ENCODE results near the gene GPSM3. TPM values are rescaled to one million over a fixed set of nuclear protein-coding genes. Genes with fewer than 3 reads are reported as not detected.

GPSM3 gene
- total and polyA plus RNA-seq, 2 of the 13 experiments (the other 11 are each of a cell fraction or from before 2014, with no cell fraction given), result 0.18 to 6.2 TPM

DNA sequence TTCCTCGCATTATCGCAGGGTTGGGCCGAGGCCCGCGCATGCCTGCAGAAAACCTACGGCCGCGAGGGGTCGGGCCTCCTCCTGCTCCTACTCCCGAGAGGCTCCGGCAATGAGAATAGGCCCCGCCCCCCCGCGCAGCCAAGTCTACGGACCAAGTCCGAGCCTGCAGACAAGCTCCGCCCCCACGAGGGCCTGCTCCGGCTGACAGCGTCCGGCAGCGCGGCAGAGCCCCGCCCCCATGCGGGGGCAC, 3.1 kb upstream of the GPSM3 start:
- no peaks in the 10 kb centered on the region for H3K36me3 ChIP-seq (replicated peaks in 1 of 2; ENCODE audit: control insufficient read depth in 1 of 2, insufficient read depth in 2 of 2, low read length in 2 of 2)
- POLR2A ChIA-PET, result interaction anchor here (0.6 to 3.0 kb wide), 23 partner anchors 9 to 1259 kb away, joined by 3 to 82 read pairs (median 4); partner anchors contain the start of genes AGPAT1, ATF6B, DXO and FKBPL
- peak overlapping the region; percentile 99 for H3K9ac ChIP-seq (ENCODE audit: insufficient read depth, low read depth, low read length)
- no TSS peak for BruUV-seq (replicated peaks)
- WGBS (ENCODE audit: low lambda C conversion rate), result 0% methylated on average over 8 of the region's 25 CpGs
- peak overlapping the region; percentile 99 for H3K4me2 ChIP-seq (ENCODE audit: low read depth, low read length)
- ATAC-seq (no peak), DNase-seq (ENCODE audit: low spot score) (peak; percentile 99), FAIRE-seq (no peak)
- peak overlapping the region; percentile 98 for H3K27ac ChIP-seq (ENCODE audit: extremely low read length, insufficient read depth, low read length)
- in situ Hi-C loops (cut with HindIII; ENCODE audit: extremely low pct_ligation_motif_present, low pct_unique_long_range_greater_than_20kb), result no loop called here
- H4K20me1 ChIP-seq (ENCODE audit: insufficient read depth, low read length), result no peaks in the 10 kb centered on the region
- CTCF ChIA-PET (ENCODE audit: low intra/inter-chr PET ratio, low total read pairs), result interaction anchor here (1.0 to 1.7 kb wide), 2 partner anchors 41 to 77 kb away, joined by 4 to 11 read pairs; partner anchors contain the start of gene PPT2
- H2AFZ ChIP-seq (ENCODE audit: low read length), result no peak overlapping the region
- peak overlapping the region in 2 of 3 experiments; percentile 94 to 96; a peak in 4 of 6 replicates for H3K4me3 ChIP-seq (replicated peaks in 1 of 3; ENCODE audit: insufficient read depth in 1 of 3, low read depth in 2 of 3, low read length in 3 of 3)
- peaks cover 5% of the 10 kb centered on the region for H3K79me2 ChIP-seq (ENCODE audit: insufficient read depth, low read length)
- H3K9me3 ChIP-seq (ENCODE audit: low read length), result no peaks in the 10 kb centered on the region
- H3K27me3 ChIP-seq (ENCODE audit: control insufficient read depth in 1 of 2, insufficient read depth in 2 of 2, low read length in 2 of 2), result no peaks in the 10 kb centered on the region; a peak in 1 of 5 replicates
- intact Hi-C loops (cut with micrococcal nuclease; ENCODE audit: unreplicated experiment), result loop anchor here (1.0 to 5.0 kb wide), 4 partner anchors 17 to 78 kb away; partner anchors contain the start of genes PPT2 and RNF5
- H3K4me1 ChIP-seq (ENCODE audit: insufficient read depth, low read length), result peaks cover 67% of the 10 kb centered on the region
- TF ChIP-seq ZNF510 (CRISPR knock-in tag; IDR thresholded peaks at IDR 0.05; ENCODE audit: low read depth) (peak; percentile 54; the same call in 1 of the 2 replicates), PHF21A (CRISPR knock-in tag; IDR thresholded peaks at IDR 0.05) (no peak; the same call in 1 of the 2 replicates), CCAR2 (optimal IDR thresholded peaks at IDR 0.05; ENCODE audit: low read depth, low read length) (no peak), SRF (IDR thresholded peaks at IDR 0.05; ENCODE audit: low read depth, low read length) (no peak), ARID2 (CRISPR knock-in tag; IDR thresholded peaks at IDR 0.05; ENCODE audit: borderline replicate concordance) (0 out of 2 replicates have a peak, but pooled peaks have one; percentile 82), ZNF839 (CRISPR knock-in tag; IDR thresholded peaks at IDR 0.05; ENCODE audit: borderline replicate concordance) (no peak), EP300 (IDR thresholded peaks at IDR 0.05; ENCODE audit: low read depth in 2 of 2, low read length in 2 of 2) (peak; percentile 32 to 60; a peak in 1 of 4 replicates), EP300 (CRISPR knock-in tag; IDR thresholded peaks at IDR 0.05; ENCODE audit: borderline replicate concordance) (no peak), ZNF670 (CRISPR knock-in tag; IDR thresholded peaks at IDR 0.05; ENCODE audit: borderline replicate concordance) (no peak), ZNF572 (CRISPR knock-in tag; IDR thresholded peaks at IDR 0.05) (no peak), PCBP1 (IDR thresholded peaks at IDR 0.05; ENCODE audit: borderline replicate concordance, low read depth, low read length) (no peak; the same call in 1 of the 2 replicates), ZNF235 (CRISPR knock-in tag; IDR thresholded peaks at IDR 0.05; ENCODE audit: borderline replicate concordance) (no peak)
- TF ChIP-seq, protein P1, sequence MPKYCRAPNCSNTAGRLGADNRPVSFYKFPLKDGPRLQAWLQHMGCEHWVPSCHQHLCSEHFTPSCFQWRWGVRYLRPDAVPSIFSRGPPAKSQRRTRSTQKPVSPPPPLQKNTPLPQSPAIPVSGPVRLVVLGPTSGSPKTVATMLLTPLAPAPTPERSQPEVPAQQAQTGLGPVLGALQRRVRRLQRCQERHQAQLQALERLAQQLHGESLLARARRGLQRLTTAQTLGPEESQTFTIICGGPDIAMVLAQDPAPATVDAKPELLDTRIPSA (CRISPR knock-in tag; IDR thresholded peaks at IDR 0.05; ENCODE audit: borderline replicate concordance), result no peak
- TF ChIP-seq, protein P2, sequence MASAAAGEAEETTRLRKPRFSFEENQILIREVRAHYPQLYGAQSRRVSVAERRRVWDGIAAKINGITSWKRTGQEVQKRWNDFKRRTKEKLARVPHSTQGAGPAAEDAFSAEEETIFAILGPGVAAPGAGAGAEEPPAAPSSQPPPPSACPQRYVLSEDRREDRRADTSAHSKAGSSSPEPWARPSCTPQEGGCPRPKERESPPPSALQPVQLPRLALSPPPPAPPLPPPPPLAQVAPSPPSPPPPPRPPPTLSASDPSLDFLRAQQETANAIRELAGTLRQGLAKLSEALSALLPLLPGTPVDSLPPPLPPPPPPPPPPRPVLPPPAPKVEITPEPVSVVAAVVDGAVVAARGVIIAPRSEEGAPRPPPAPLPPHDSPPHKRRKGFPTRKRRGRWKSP (CRISPR knock-in tag; IDR thresholded peaks at IDR 0.05), result no peak; the same call in 1 of the 2 replicates
- TF ChIP-seq, protein P3, sequence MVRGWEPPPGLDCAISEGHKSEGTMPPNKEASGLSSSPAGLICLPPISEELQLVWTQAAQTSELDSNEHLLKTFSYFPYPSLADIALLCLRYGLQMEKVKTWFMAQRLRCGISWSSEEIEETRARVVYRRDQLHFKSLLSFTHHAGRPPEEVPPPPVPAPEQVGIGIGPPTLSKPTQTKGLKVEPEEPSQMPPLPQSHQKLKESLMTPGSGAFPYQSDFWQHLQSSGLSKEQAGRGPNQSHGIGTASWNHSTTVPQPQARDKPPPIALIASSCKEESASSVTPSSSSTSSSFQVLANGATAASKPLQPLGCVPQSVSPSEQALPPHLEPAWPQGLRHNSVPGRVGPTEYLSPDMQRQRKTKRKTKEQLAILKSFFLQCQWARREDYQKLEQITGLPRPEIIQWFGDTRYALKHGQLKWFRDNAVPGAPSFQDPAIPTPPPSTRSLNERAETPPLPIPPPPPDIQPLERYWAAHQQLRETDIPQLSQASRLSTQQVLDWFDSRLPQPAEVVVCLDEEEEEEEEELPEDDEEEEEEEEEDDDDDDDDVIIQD (CRISPR knock-in tag; IDR thresholded peaks at IDR 0.05; ENCODE audit: low read depth), result peak; percentile 81
- TF ChIP-seq, protein P4, sequence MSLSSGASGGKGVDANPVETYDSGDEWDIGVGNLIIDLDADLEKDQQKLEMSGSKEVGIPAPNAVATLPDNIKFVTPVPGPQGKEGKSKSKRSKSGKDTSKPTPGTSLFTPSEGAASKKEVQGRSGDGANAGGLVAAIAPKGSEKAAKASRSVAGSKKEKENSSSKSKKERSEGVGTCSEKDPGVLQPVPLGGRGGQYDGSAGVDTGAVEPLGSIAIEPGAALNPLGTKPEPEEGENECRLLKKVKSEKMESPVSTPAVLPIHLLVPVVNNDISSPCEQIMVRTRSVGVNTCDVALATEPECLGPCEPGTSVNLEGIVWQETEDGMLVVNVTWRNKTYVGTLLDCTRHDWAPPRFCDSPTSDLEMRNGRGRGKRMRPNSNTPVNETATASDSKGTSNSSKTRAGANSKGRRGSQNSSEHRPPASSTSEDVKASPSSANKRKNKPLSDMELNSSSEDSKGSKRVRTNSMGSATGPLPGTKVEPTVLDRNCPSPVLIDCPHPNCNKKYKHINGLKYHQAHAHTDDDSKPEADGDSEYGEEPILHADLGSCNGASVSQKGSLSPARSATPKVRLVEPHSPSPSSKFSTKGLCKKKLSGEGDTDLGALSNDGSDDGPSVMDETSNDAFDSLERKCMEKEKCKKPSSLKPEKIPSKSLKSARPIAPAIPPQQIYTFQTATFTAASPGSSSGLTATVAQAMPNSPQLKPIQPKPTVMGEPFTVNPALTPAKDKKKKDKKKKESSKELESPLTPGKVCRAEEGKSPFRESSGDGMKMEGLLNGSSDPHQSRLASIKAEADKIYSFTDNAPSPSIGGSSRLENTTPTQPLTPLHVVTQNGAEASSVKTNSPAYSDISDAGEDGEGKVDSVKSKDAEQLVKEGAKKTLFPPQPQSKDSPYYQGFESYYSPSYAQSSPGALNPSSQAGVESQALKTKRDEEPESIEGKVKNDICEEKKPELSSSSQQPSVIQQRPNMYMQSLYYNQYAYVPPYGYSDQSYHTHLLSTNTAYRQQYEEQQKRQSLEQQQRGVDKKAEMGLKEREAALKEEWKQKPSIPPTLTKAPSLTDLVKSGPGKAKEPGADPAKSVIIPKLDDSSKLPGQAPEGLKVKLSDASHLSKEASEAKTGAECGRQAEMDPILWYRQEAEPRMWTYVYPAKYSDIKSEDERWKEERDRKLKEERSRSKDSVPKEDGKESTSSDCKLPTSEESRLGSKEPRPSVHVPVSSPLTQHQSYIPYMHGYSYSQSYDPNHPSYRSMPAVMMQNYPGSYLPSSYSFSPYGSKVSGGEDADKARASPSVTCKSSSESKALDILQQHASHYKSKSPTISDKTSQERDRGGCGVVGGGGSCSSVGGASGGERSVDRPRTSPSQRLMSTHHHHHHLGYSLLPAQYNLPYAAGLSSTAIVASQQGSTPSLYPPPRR (CRISPR knock-in tag; IDR thresholded peaks at IDR 0.05; ENCODE audit: borderline replicate concordance), result peak; percentile 9; the same call in 1 of the 2 replicates
